ENCODE measurements around the gene COL4A3. TPM values are rescaled to one million over a fixed set of nuclear protein-coding genes. Genes with fewer than 3 reads are reported as not detected.

Gene COL4A3
- 1 to 10 TPM; 2.9 to 3.7 (median 3.3) TPM for total RNA-seq

DNA sequence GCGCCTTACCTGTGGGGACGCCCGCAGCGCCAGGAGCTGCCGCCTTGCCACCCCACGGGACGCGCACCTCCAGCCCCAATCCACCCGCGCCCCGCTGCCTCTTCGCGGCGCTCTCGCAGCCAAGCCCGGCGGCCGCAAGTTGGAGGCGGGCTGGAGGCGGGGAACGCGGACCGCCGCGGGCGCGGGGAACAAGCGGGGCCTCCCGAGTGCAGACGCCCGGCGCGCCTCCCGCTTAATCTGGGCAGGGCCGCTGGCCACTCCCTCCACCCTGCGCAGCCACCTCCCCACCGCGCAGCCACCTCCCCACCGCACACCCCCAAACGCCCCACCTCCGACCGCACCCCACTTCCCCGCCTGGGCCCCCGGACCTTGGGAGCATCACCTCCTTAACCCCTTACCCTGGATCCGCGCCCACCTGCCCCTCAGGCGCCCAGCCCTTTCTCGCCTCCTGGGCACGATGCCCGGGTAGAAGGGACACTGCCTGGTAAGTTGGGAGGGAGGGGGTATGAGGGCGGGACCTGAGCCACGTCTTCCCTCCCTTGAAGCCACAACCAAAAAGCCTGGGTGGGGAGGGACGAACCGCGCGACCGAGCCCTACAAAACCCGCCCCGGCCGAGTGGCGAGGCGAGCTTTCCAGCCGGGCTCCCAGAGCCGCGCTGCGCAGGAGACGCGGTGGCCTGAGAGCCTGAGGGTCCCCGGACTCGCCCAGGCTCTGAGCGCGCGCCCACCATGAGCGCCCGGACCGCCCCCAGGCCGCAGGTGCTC is at the start of gene COL4A3, which contains the start of gene COL4A4:
TSS of gene COL4A3 (plus strand) at position 627 of the 765 bp plus-strand sequence. CDS start at position 730, 103 bp downstream.
TSS of gene COL4A4 (minus strand) at position 208 of the 765 bp plus-strand sequence. CDS start 16,722 bp downstream, outside the sequence.
- Histone ChIP-seq H3K36me3 (no peaks in the 10 kb centered on the region), H3K4me3 (peak within 1 kb of the TSS; percentile 35 to 76 (median 59)), H3K27ac (peak within 1 kb of the TSS in 1 of 2 donors; percentile 34), H3K4me1 (no peaks in the 10 kb centered on the region), H3K9me3 (peaks cover 0 to 10% of the 10 kb centered on the region in 2 donors), H3K27me3 (peaks cover 8 to 11% of the 10 kb centered on the region in 2 donors)
- intact Hi-C loops (cut with DNase I; ENCODE audit: low total_unique reads), result no loop called here
- DNase-seq (ENCODE audit: low spot score in 2 of 2), result peak in 1 of 2 donors; percentile 27
- TF ChIP-seq POLR2A (IDR thresholded peaks at IDR 0.05) (no peak), POLR2AphosphoS5 (IDR thresholded peaks at IDR 0.05) (no peak)
- TF ChIP-seq, protein P1, sequence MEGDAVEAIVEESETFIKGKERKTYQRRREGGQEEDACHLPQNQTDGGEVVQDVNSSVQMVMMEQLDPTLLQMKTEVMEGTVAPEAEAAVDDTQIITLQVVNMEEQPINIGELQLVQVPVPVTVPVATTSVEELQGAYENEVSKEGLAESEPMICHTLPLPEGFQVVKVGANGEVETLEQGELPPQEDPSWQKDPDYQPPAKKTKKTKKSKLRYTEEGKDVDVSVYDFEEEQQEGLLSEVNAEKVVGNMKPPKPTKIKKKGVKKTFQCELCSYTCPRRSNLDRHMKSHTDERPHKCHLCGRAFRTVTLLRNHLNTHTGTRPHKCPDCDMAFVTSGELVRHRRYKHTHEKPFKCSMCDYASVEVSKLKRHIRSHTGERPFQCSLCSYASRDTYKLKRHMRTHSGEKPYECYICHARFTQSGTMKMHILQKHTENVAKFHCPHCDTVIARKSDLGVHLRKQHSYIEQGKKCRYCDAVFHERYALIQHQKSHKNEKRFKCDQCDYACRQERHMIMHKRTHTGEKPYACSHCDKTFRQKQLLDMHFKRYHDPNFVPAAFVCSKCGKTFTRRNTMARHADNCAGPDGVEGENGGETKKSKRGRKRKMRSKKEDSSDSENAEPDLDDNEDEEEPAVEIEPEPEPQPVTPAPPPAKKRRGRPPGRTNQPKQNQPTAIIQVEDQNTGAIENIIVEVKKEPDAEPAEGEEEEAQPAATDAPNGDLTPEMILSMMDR (IDR thresholded peaks at IDR 0.05), result no peak

DNA sequence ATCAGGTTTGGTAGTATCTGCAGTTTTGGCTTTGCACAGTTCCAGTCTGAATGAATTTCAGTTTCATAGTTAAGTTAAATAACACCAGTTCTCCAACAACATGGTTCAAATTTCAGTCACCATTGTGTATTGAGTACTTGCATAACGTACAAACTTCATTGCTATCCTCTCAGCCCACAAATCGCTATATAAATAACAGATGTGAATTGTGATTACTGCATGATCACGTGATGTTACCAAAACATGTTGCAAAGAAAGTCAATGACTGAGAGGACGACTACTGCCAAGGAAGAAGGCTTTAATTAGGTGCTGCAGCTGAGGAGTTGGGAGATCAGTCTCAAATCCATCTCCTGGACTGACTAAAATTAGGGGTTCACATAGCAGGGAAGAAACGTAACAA is 48.7 kb upstream of the COL4A3 start:
- no peak overlapping the region for H3K27ac ChIP-seq
- intact Hi-C loops (cut with DNase I; ENCODE audit: low total_unique reads), result no loop called here
- TF ChIP-seq POLR2AphosphoS5 (IDR thresholded peaks at IDR 0.05) (no peak), POLR2A (IDR thresholded peaks at IDR 0.05) (no peak)
- TF ChIP-seq, protein P1 (IDR thresholded peaks at IDR 0.05), result no peak
- H3K27me3 ChIP-seq, result no peaks in the 10 kb centered on the region
- H3K4me1 ChIP-seq, result no peaks in the 10 kb centered on the region
- H3K4me3 ChIP-seq, result no peak overlapping the region
- H3K9me3 ChIP-seq, result no peaks in the 10 kb centered on the region
- DNase-seq (ENCODE audit: low spot score in 2 of 2), result no peak
- no peaks in the 10 kb centered on the region for H3K36me3 ChIP-seq

DNA sequence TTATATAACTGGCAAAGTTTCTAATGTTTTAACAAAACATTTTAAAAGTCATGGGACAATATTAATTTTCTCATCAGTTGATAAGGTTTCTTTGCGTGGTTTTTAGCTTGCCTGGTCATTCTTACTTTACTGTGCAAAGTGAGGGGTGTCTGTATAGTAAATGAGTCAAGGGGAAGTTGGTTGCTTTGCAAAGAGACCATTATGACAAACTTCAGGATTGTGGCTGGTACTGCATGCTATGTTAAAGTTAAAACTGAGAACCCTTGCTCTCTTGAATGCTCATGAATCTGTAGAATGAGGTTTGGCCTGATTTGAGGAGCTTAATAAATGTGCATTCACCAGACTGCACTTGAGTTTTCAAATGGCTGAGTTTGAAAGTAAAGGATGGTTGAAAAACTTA is 47.4 kb upstream of the COL4A3 start:
- no peak for TF ChIP-seq POLR2A (IDR thresholded peaks at IDR 0.05)
- Histone ChIP-seq H3K4me3 (no peak overlapping the region), H3K27me3 (no peaks in the 10 kb centered on the region), H3K27ac (no peak overlapping the region), H3K4me1 (no peaks in the 10 kb centered on the region), H3K9me3 (no peaks in the 10 kb centered on the region), H3K36me3 (no peaks in the 10 kb centered on the region)
- no peak for DNase-seq (ENCODE audit: low spot score in 2 of 2)
- intact Hi-C loops (cut with DNase I; ENCODE audit: low total_unique reads), result no loop called here

DNA sequence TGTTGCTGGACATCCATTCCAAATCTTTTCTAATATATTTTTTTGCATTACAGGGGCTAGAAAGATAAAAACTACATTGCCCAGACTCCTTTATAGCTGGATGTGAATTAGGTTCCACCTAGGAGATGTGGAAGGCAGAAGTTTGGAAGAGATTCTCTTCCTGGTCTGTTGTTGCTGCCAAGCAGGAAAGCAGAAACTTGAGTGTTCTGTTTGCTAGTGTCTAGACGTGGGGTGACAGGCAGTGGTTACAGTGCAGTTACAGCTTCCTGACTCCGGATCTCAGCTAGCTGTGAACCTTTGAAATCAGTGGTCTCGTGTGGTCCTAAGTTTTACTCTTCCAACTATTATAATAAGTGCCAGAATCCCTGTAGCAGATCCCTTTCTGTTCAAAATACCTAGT is 46.6 kb upstream of the COL4A3 start:
- Histone ChIP-seq H3K4me3 (no peak overlapping the region), H3K9me3 (no peaks in the 10 kb centered on the region), H3K27me3 (no peaks in the 10 kb centered on the region), H3K27ac (no peak overlapping the region), H3K36me3 (no peaks in the 10 kb centered on the region), H3K4me1 (no peaks in the 10 kb centered on the region)
- intact Hi-C loops (cut with DNase I; ENCODE audit: low total_unique reads), result no loop called here
- DNase-seq (ENCODE audit: low spot score in 2 of 2), result no peak
- TF ChIP-seq POLR2A (IDR thresholded peaks at IDR 0.05), result no peak
- no peak for TF ChIP-seq POLR2AphosphoS5 (IDR thresholded peaks at IDR 0.05)
- TF ChIP-seq, protein P1 (IDR thresholded peaks at IDR 0.05), result no peak

DNA sequence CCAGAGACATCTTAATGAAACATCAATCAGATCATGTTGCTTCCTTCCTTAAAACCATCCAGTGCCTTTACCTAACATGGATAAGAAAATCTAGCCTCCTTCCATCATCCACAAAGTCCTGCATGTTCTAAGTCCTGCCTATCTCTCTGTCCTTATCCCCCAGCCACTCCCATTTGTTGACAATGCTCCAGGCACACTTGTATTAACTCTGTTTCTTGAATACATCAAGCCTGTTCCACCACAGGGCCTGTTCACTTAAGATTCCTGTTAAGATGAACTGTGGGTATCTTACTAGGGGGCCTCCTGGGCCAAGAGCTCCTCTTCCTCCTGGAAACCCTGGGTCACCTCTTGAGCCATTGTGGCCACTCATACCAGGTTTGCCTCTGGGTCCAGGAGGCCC is 46.1 kb upstream of the COL4A3 start:
- H3K4me3 ChIP-seq, result no peak overlapping the region
- no peaks in the 10 kb centered on the region for H3K36me3 ChIP-seq
- TF ChIP-seq POLR2AphosphoS5 (IDR thresholded peaks at IDR 0.05), result no peak
- no peaks in the 10 kb centered on the region for H3K9me3 ChIP-seq
- DNase-seq (ENCODE audit: low spot score in 2 of 2), result no peak
- no peak overlapping the region for H3K27ac ChIP-seq
- intact Hi-C loops (cut with DNase I; ENCODE audit: low total_unique reads), result no loop called here
- no peaks in the 10 kb centered on the region for H3K27me3 ChIP-seq
- no peaks in the 10 kb centered on the region for H3K4me1 ChIP-seq

DNA sequence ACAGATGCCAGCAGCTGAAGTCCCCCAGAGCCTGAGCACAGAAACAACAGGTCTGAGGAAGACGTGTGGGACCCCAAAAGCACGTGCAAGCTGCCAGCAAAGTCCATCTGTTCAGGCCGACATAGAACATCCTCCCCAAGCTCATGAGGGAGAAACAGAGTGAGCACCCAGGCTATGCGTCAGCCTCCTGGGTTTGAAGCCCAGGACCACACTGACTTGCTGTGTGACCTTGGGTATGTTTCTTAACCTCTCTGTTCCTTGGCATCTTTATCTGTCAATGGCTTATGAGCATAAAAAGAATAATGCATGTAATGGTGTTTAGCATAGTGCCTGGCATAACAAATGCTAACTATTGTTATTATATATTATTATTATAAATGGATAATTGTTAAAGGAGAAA is 40.7 kb upstream of the COL4A3 start:
- TF ChIP-seq POLR2AphosphoS5 (IDR thresholded peaks at IDR 0.05) (no peak), POLR2A (IDR thresholded peaks at IDR 0.05) (no peak)
- TF ChIP-seq, protein P1 (IDR thresholded peaks at IDR 0.05), result no peak
- Histone ChIP-seq H3K36me3 (no peaks in the 10 kb centered on the region), H3K4me1 (no peaks in the 10 kb centered on the region), H3K27ac (no peak overlapping the region), H3K9me3 (no peaks in the 10 kb centered on the region), H3K4me3 (no peak overlapping the region), H3K27me3 (no peaks in the 10 kb centered on the region)
- DNase-seq (ENCODE audit: low spot score in 2 of 2), result no peak
- intact Hi-C loops (cut with DNase I; ENCODE audit: low total_unique reads), result loop anchor here (10.0 kb wide), 1 partner anchor 111 kb away; no protein-coding TSS in a partner anchor
